IMR-90 (cell line): ENCODE results near the gene TBCK. TPM values are rescaled to one million over a fixed set of nuclear protein-coding genes. Genes with fewer than 3 reads are reported as not detected.

Experiments used
- ATAC-seq: fragments of 200-7000 bp; cut with Tn5 transposase; 2 replicates; pipeline ENCODE4 v1.9.1; 2020; ENCODE audit warnings: low read depth, mild to moderate bottlenecking, moderate library complexity
- BruUV-seq: library from RNA; stranded (reverse); fragments of 400-500 nt; replicated peaks from 2 replicates; lab custom pipeline; 2021; lab: Mats Ljungman, UMichigan
- CTCF ChIA-PET: fragments of 300-600 bp; formaldehyde crosslinking; extraction: SDS; loops from one replicate; lab custom pipeline; 2021; ENCODE audit warnings: antibody characterized with exemption; lab: Yijun Ruan, JAX
- POLR2A ChIA-PET: fragments of 300-600 bp; sonication (Branson Sonifier 250); formaldehyde crosslinking; loops from one replicate; lab custom pipeline; 2022; ENCODE audit warnings: antibody characterized with exemption; ENCODE audit not compliant: unreplicated experiment; lab: Charles Lee
- DNase-seq: peaks from one replicate; pipeline ENCODE4 v3.0.0; 2013
- H2AFZ ChIP-seq: replicated peaks from 2 replicates; pipeline ENCODE3; 2013; ENCODE audit warnings: low read length, mild to moderate bottlenecking; ENCODE audit not compliant: poor library complexity
- H2AK5ac ChIP-seq: 2 replicates; pipeline ENCODE4 v1.6.1; 2013; ENCODE audit warnings: low read depth, low read length, inconsistent platforms
- H2AK9ac ChIP-seq: replicated peaks from 2 replicates; pipeline ENCODE3; 2013; ENCODE audit warnings: mild to moderate bottlenecking, low read depth, low read length, moderate library complexity; ENCODE audit not compliant: poor library complexity
- H2BK120ac ChIP-seq: 2 replicates; pipeline ENCODE4 v1.6.1; 2013; ENCODE audit warnings: low read depth, low read length, inconsistent platforms
- H2BK15ac ChIP-seq: 3 replicates; pipeline ENCODE4 v1.6.1; 2013; ENCODE audit warnings: low read depth, low read length, inconsistent platforms
- H2BK20ac ChIP-seq: 2 replicates; pipeline ENCODE4 v1.6.1; 2013; ENCODE audit warnings: low read depth, mild to moderate bottlenecking, inconsistent platforms, low read length, moderate library complexity
- H2BK5ac ChIP-seq: 2 replicates; pipeline ENCODE4 v1.6.1; 2013; ENCODE audit warnings: mild to moderate bottlenecking, low read depth, low read length, inconsistent platforms; ENCODE audit not compliant: poor library complexity, severe bottlenecking
- H3K14ac ChIP-seq: replicated peaks from 2 replicates; pipeline ENCODE4 v1.6.1; 2013; ENCODE audit warnings: low read depth, low read length, inconsistent platforms
- H3K18ac ChIP-seq: 2 replicates; pipeline ENCODE4 v1.6.1; 2013; ENCODE audit warnings: low read depth, low read length, control low read depth
- H3K23ac ChIP-seq: 2 replicates; pipeline ENCODE4 v1.6.1; 2013; ENCODE audit warnings: low read depth, low read length, inconsistent platforms
- H3K27ac ChIP-seq: 2 replicates; pipeline ENCODE4 v1.5.1; 2013; ENCODE audit warnings: mild to moderate bottlenecking, control low read depth, low read length; ENCODE audit not compliant: insufficient read depth
- H3K27me3 ChIP-seq: 2 replicates; pipeline ENCODE4 v1.6.1; 2013; ENCODE audit warnings: low read length; ENCODE audit not compliant: control insufficient read depth, insufficient read depth
- H3K36me3 ChIP-seq: 2 replicates; pipeline ENCODE4 v1.6.1; 2013; ENCODE audit warnings: low read length, mixed read lengths; ENCODE audit not compliant: control insufficient read depth, insufficient read depth
- H3K4ac ChIP-seq: 2 replicates; pipeline ENCODE4 v1.6.1; 2013; ENCODE audit warnings: low read depth, low read length, inconsistent platforms
- H3K4me1 ChIP-seq: 2 replicates; pipeline ENCODE4 v1.6.1; 2013; ENCODE audit warnings: low read length, mixed read lengths; ENCODE audit not compliant: control insufficient read depth, insufficient read depth
- H3K4me2 ChIP-seq: 2 replicates; pipeline ENCODE4 v1.6.1; 2013; ENCODE audit warnings: low read depth, mild to moderate bottlenecking, control low read depth, low read length, moderate library complexity
- H3K4me3 ChIP-seq: 2 replicates; pipeline ENCODE4 v1.5.1; 2013; ENCODE audit warnings: low read depth, mild to moderate bottlenecking, control low read depth, low read length, moderate library complexity; ENCODE audit not compliant: insufficient read depth
- H3K56ac ChIP-seq: 2 replicates; pipeline ENCODE4 v1.6.1; 2013; ENCODE audit warnings: low read length, inconsistent platforms; ENCODE audit not compliant: insufficient read depth; ENCODE audit errors: extremely low read depth
- H3K79me1 ChIP-seq, 2 experiments: 2 replicates each; pipeline ENCODE4 v1.6.1; 2013; ENCODE audit warnings: low read length in 2 of 2, inconsistent platforms in 1 of 2, low read depth in 1 of 2
- H3K9ac ChIP-seq: 2 replicates; pipeline ENCODE4 v1.6.1; 2013; ENCODE audit warnings: low read depth, low read length, control low read depth
- H3K9me1 ChIP-seq: 2 replicates; pipeline ENCODE4 v1.6.1; 2013; ENCODE audit warnings: low read length, inconsistent platforms; ENCODE audit not compliant: insufficient read depth
- H3K9me3 ChIP-seq: 2 replicates; pipeline ENCODE4 v1.6.1; 2013; ENCODE audit warnings: low read length; ENCODE audit not compliant: control insufficient read depth, insufficient read depth
- H4K20me1 ChIP-seq: 2 replicates; pipeline ENCODE4 v1.6.1; 2013; ENCODE audit warnings: low read length, inconsistent platforms; ENCODE audit not compliant: insufficient read depth
- H4K5ac ChIP-seq: 2 replicates; pipeline ENCODE4 v1.6.1; 2013; ENCODE audit warnings: mild to moderate bottlenecking, low read depth, low read length, control low read depth
- H4K8ac ChIP-seq, 2 experiments: 2 replicates each; pipeline ENCODE4 v1.6.1; 2013; ENCODE audit warnings: low read depth in 2 of 2, low read length in 2 of 2, control low read depth in 1 of 2, inconsistent platforms in 1 of 2
- H4K91ac ChIP-seq: 2 replicates; pipeline ENCODE4 v1.6.1; 2013; ENCODE audit warnings: low read depth, low read length, inconsistent platforms; ENCODE audit not compliant: insufficient read depth
- MAZ ChIP-seq: IDR thresholded peaks from 2 replicates; pipeline ENCODE4 v1.6.1; 2012; ENCODE audit warnings: low read depth, mild to moderate bottlenecking, low read length, improper control_type of control experiment, moderate library complexity, borderline replicate concordance
- RCOR1 ChIP-seq: IDR thresholded peaks from 2 replicates; pipeline ENCODE4 v1.6.1; 2012; ENCODE audit warnings: mild to moderate bottlenecking, low read length, improper control_type of control experiment; ENCODE audit not compliant: insufficient replicate concordance
- WGBS, 2 experiments: methylation state at CpG; one replicate each; pipeline versions ENCODE4 v1.1.5 to v1.1.7; 2013; ENCODE audit warnings: missing lambda C conversion rate in 2 of 2; ENCODE audit not compliant: insufficient read length in 1 of 2; ENCODE audit errors: extremely low coverage in 2 of 2; 5-methylcytosine and 5-hydroxymethylcytosine counted together
- dilution Hi-C: fragments of 300-500 bp; cut with HindIII; formaldehyde crosslinking; loops from one replicate; pipeline ENCODE4 v1.14.3; 2018; ENCODE audit warnings: low sequenced_read_pairs; ENCODE audit not compliant: unreplicated experiment
- in situ Hi-C: fragments of 300-500 bp; cut with MboI; formaldehyde crosslinking; loops from 3 replicates; pipeline ENCODE4 v1.14.3; 2019; ENCODE audit warnings: low sequenced_read_pairs, inconsistent platforms, mixed read lengths
- intact Hi-C: fragments of 100-400 bp; cut with micrococcal nuclease; formaldehyde crosslinking; loops from 2 replicates; pipeline ENCODE4 v1.10.0; 2022
- polyA plus RNA-seq, 3 experiments: library from polyadenylated mRNA; depleted of rRNA; stranded (reverse); fragments of >200 nt; gene quantifications; 2 replicates each; pipeline ENCODE4 v1.2.3, GENCODE V29; 2012; ENCODE audit warnings: low replicate concordance in 1 of 3
- total RNA-seq: library from RNA; depleted of rRNA; stranded (reverse); fragments of >200 nt; gene quantifications from 2 replicates; pipeline ENCODE4 v1.2.3, GENCODE V29; 2012

TBCK gene
- total and polyA plus RNA-seq, 2 of the 4 experiments (the other 2 are of a cell fraction) = 10.7 to 29.9 TPM

DNA sequence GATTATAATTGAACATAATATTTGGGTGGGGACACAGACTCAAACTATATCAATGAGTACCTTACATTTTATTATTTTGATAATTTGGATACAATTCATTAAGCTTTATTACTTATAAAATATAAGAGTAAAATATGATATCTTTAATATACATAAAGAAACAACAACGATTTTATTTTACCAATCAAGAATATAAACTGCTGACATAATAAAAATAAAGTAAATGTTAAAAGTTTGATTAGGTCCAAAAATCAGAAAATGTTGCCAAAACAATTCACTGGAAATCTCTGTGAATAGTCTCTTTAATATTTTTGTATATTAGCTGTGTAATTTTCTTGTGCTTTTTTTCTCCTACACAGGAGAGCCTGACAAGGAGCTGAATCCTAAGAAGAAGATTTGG, 31.2 kb upstream of the TBCK start:
- dilution Hi-C loops = no loop called here
- POLR2A ChIA-PET = no interaction called here
- no peak overlapping the region for H4K91ac ChIP-seq
- no peak overlapping the region for H3K56ac ChIP-seq
- H3K36me3 ChIP-seq = peaks cover 4% of the 10 kb centered on the region; the same call in 1 of the 2 replicates
- ATAC-seq (no peak), DNase-seq (no peak)
- no peak for TF ChIP-seq RCOR1
- no peak for TF ChIP-seq MAZ
- no peak overlapping the region for H3K4me3 ChIP-seq
- no peak overlapping the region for H2BK120ac ChIP-seq
- no peak overlapping the region for H2BK5ac ChIP-seq
- H3K9me3 ChIP-seq = no peaks in the 10 kb centered on the region
- no peak overlapping the region for H2AK5ac ChIP-seq
- H3K18ac ChIP-seq = no peak overlapping the region
- no peak overlapping the region for H3K23ac ChIP-seq
- no CpG with 5 or more reads among the region's 1 CpG for WGBS, 2 experiments
- no peaks in the 10 kb centered on the region for H3K27me3 ChIP-seq
- H4K8ac ChIP-seq = no peak overlapping the region
- no peak overlapping the region for H3K27ac ChIP-seq
- no peak overlapping the region for H2BK15ac ChIP-seq
- CTCF ChIA-PET = interaction anchor here (1.0 kb wide), 1 partner anchor 18 kb away, joined by 7 read pairs; no protein-coding TSS in a partner anchor
- in situ Hi-C loops = no loop called here
- H3K4me1 ChIP-seq = no peaks in the 10 kb centered on the region
- no peaks in the 10 kb centered on the region for H3K9me1 ChIP-seq
- no peak overlapping the region for H2BK20ac ChIP-seq
- no TSS peak for BruUV-seq
- H2AFZ ChIP-seq = no peak overlapping the region
- intact Hi-C loops = no loop called here
- H4K5ac ChIP-seq = no peak overlapping the region
- no peak overlapping the region for H3K9ac ChIP-seq
- peaks cover 9 to 13% of the 10 kb centered on the region in 2 experiments; a peak in 3 of 4 replicates for H3K79me1 ChIP-seq
- no peak overlapping the region for H3K14ac ChIP-seq
- H2AK9ac ChIP-seq = no peak overlapping the region
- H3K4ac ChIP-seq = no peak overlapping the region
- H4K20me1 ChIP-seq = peaks cover 3% of the 10 kb centered on the region; the same call in 1 of the 2 replicates
- H3K4me2 ChIP-seq = no peak overlapping the region
